CD14-positive monocyte (primary cell): ENCODE measurements around the gene UNC13C. TPM values are rescaled to one million over a fixed set of nuclear protein-coding genes. Genes with fewer than 3 reads are reported as not detected.

ENCODE experiments used
- DNase-seq, 3 donors: peaks; one replicate each; pipeline ENCODE4 v3.0.0-alpha.2; 2011 to 2022
- H2AFZ ChIP-seq: 2 replicates; pipeline ENCODE4 v1.6.0; 2012; ENCODE audit warnings: mild to moderate bottlenecking, low read depth, low read length, inconsistent platforms; ENCODE audit not compliant: insufficient read depth, poor library complexity, severe bottlenecking
- H3K27ac ChIP-seq, 2 donors: 1 replicate in 1 of 2; 2 replicates in 1 of 2; pipeline ENCODE4 v1.5.1; 2012 to 2013; ENCODE audit warnings: low read length in 2 of 2, control low read depth in 1 of 2, inconsistent platforms in 1 of 2, low read depth in 1 of 2, mild to moderate bottlenecking in 1 of 2
- H3K27me3 ChIP-seq, 2 donors: one replicate each; pipeline versions ENCODE4 v1.6.0 to v1.6.1; 2011 to 2013; ENCODE audit warnings: low read length in 2 of 2; ENCODE audit not compliant: control insufficient read depth in 2 of 2, insufficient read depth in 2 of 2
- H3K36me3 ChIP-seq, 2 donors: replicated peaks in 1 of 2; 1 replicate in 1 of 2; 2 replicates in 1 of 2; pipeline versions ENCODE4 v1.5.1 to v1.6.1; 2012 to 2013; ENCODE audit warnings: low read length in 2 of 2, control low read depth in 1 of 2, inconsistent platforms in 1 of 2, mild to moderate bottlenecking in 1 of 2; ENCODE audit not compliant: insufficient read depth in 2 of 2, control insufficient read depth in 1 of 2
- H3K4me1 ChIP-seq, 2 donors: 1 replicate in 1 of 2; 2 replicates in 1 of 2; pipeline versions ENCODE4 v1.5.1 to v1.6.1; 2012 to 2013; ENCODE audit warnings: low read length in 2 of 2, control low read depth in 1 of 2, inconsistent platforms in 1 of 2, mild to moderate bottlenecking in 1 of 2, moderate library complexity in 1 of 2; ENCODE audit not compliant: insufficient read depth in 2 of 2, control insufficient read depth in 1 of 2
- H3K4me2 ChIP-seq: replicated peaks from 2 replicates; pipeline ENCODE3; 2012; ENCODE audit warnings: low read length, moderate library complexity, mild to moderate bottlenecking; ENCODE audit not compliant: poor library complexity, severe bottlenecking; ENCODE audit errors: extremely low read depth
- H3K4me3 ChIP-seq, 3 experiments: fragments of 200-600 bp in 1 of 3; sonication (generic) in 1 of 3; replicated peaks in 1 of 3; 1 replicate in 2 of 3; 2 replicates in 1 of 3; pipeline ENCODE4 v1.5.1; 2011 to 2013; ENCODE audit warnings: low read length in 3 of 3, mild to moderate bottlenecking in 3 of 3, control low read depth in 2 of 3, low read depth in 2 of 3, inconsistent platforms in 1 of 3, moderate library complexity in 1 of 3
- H3K79me2 ChIP-seq: 2 replicates; pipeline ENCODE4 v1.6.0; 2012; ENCODE audit warnings: mild to moderate bottlenecking, control low read depth, inconsistent platforms, low read length, moderate library complexity; ENCODE audit not compliant: insufficient read depth
- H3K9ac ChIP-seq: 2 replicates; pipeline ENCODE4 v1.6.0; 2017; ENCODE audit warnings: low read length, mild to moderate bottlenecking; ENCODE audit not compliant: insufficient read depth, poor library complexity, severe bottlenecking
- H3K9me3 ChIP-seq, 2 donors: replicated peaks in 1 of 2; 1 replicate in 1 of 2; 2 replicates in 1 of 2; pipeline versions ENCODE4 v1.5.1 to v1.6.1; 2012 to 2013; ENCODE audit warnings: low read length in 2 of 2, control low read depth in 1 of 2; ENCODE audit not compliant: control insufficient read depth in 1 of 2, insufficient read depth in 1 of 2
- H4K20me1 ChIP-seq: 2 replicates; pipeline ENCODE4 v1.6.0; 2012; ENCODE audit warnings: mild to moderate bottlenecking, low read length, control low read depth, moderate library complexity; ENCODE audit not compliant: insufficient read depth
- H3K27ac Mint-ChIP-seq, 7 donors: one replicate each; pipeline ENCODE4 v1.8.0; 2020; ENCODE audit warnings: mild to moderate bottlenecking in 7 of 7, mixed read lengths in 7 of 7, moderate library complexity in 6 of 7, inconsistent platforms in 2 of 7
- H3K27me3 Mint-ChIP-seq, 3 donors: one replicate each; pipeline ENCODE4 v1.8.0; 2021 to 2022; ENCODE audit warnings: low read depth in 3 of 3, mild to moderate bottlenecking in 3 of 3, mixed read lengths in 3 of 3, moderate library complexity in 3 of 3, inconsistent platforms in 1 of 3
- H3K36me3 Mint-ChIP-seq, 2 donors: one replicate each; pipeline ENCODE4 v1.8.0; 2020; ENCODE audit warnings: mixed read lengths in 2 of 2, inconsistent platforms in 1 of 2, mild to moderate bottlenecking in 1 of 2
- H3K4me1 Mint-ChIP-seq: one replicate; pipeline ENCODE4 v1.8.0; 2020; ENCODE audit warnings: mild to moderate bottlenecking, mixed read lengths
- H3K4me3 Mint-ChIP-seq, 2 donors: one replicate each; pipeline ENCODE4 v1.8.0; 2020; ENCODE audit warnings: mild to moderate bottlenecking in 2 of 2, mixed read lengths in 2 of 2, moderate library complexity in 1 of 2
- H3K9me3 Mint-ChIP-seq, 7 donors: one replicate each; pipeline ENCODE4 v1.8.0; 2020 to 2022; ENCODE audit warnings: mixed read lengths in 7 of 7, mild to moderate bottlenecking in 6 of 7, moderate library complexity in 6 of 7, inconsistent platforms in 2 of 7
- CTCF ChIP-seq: fragments of 200-600 bp; IDR thresholded peaks from one replicate; pipeline ENCODE4 v1.8.0; 2022; ENCODE audit warnings: antibody characterized with exemption, mild to moderate bottlenecking
- WGBS: methylation state at CpG from one replicate; pipeline ENCODE4 v1.1.5; 2013; ENCODE audit warnings: missing lambda C conversion rate; ENCODE audit not compliant: insufficient coverage; 5-methylcytosine and 5-hydroxymethylcytosine counted together
- intact Hi-C, 2 donors: fragments of 100-400 bp; cut with micrococcal nuclease; formaldehyde crosslinking; loops; one replicate each; pipeline versions ENCODE4 v1.15.0 to v1.15.1; 2023
- polyA plus RNA-seq, 3 donors: library from polyadenylated mRNA; depleted of rRNA in 1 of 3; unstranded in 2 of 3; stranded (reverse) in 1 of 3; fragments of 300-500 nt in 2 of 3; fragments of >200 nt in 1 of 3; fragmentation: Illumina TruSeq in 2 of 3; gene quantifications; 1 replicate in 2 of 3; 2 replicates in 1 of 3; pipeline ENCODE4 v1.2.3, GENCODE V29; 2012 to 2021

Gene UNC13C
- polyA plus RNA-seq, 3 donors, result not detected

DNA sequence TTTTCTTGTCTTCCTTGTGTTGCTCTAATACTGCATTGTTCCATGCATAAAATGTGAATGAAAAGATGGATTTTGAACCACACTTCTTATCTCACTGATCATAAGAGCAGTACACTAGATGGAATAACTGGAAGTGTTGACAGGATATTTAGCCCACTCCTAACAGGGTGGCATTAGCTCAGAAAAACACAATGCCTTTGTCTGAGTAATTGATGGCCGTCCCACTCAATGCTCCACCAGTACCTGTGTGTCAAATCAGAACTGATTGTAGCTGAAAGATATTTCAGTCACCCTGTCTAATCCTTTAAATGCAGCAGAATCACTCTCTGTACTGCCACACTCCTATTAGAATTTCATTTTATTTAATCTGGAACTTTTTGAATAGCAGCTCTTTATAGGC lies 526.5 kb downstream of the UNC13C start:
- Mint-ChIP-seq H3K4me1 (no peaks in the 10 kb centered on the region), H3K36me3 (no peaks in the 10 kb centered on the region), H3K27me3 (peaks cover 0 to 1% (median 0%) of the 10 kb centered on the region in 3 donors), H3K4me3 (no peak overlapping the region), H3K27ac (no peak overlapping the region), H3K9me3 (peaks cover 0 to 3% (median 0%) of the 10 kb centered on the region in 7 donors)
- Histone ChIP-seq H3K79me2 (no peaks in the 10 kb centered on the region), H3K4me2 (no peak overlapping the region), H3K36me3 (no peaks in the 10 kb centered on the region), H4K20me1 (no peaks in the 10 kb centered on the region), H3K27ac (no peak overlapping the region), H3K4me3 (no peak overlapping the region), H3K9ac (no peak overlapping the region), H2AFZ (no peak overlapping the region), H3K27me3 (no peaks in the 10 kb centered on the region), H3K9me3 (no peaks in the 10 kb centered on the region), H3K4me1 (no peaks in the 10 kb centered on the region)
- no peak for TF ChIP-seq CTCF
- DNase-seq, result no peak
- no CpG with 5 or more reads among the region's 1 CpG for WGBS
- intact Hi-C loops, result no loop called here

DNA sequence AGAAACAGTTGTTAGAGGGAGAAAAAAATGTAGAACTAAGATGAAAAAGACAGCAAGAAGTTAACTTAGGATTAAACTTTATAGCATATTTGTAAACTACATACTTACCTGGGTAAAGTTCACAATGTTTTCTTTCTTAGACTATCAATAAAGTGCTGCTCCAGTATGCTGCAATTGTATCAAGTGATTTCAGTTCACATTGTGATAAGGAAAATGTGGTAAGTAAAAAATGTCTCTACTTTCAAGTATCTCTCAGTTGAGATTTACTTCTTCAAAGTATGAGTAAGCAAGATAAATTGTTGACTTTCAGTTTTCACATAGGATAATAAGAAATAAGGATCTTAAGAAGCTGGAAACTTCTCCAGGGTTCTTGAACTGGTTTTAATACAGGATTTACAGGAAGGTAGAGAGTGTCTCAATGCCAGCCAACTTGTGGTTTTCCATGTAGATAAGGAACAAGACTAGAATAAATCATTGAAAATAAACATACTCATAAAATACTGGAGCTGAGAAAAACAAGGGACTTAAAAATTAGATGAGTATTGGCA lies 528.8 kb downstream of the UNC13C start:
- no peak for TF ChIP-seq CTCF
- Mint-ChIP-seq H3K4me3 (no peak overlapping the region), H3K27ac (no peak overlapping the region), H3K9me3 (peaks cover 0 to 2% (median 0%) of the 10 kb centered on the region in 7 donors), H3K27me3 (peaks cover 0 to 1% (median 0%) of the 10 kb centered on the region in 3 donors), H3K4me1 (no peaks in the 10 kb centered on the region), H3K36me3 (no peaks in the 10 kb centered on the region)
- intact Hi-C loops, result no loop called here
- no peaks in the 10 kb centered on the region for H4K20me1 ChIP-seq
- H3K4me2 ChIP-seq, result no peak overlapping the region
- no peak for DNase-seq
- H3K27me3 ChIP-seq, result no peaks in the 10 kb centered on the region
- no peaks in the 10 kb centered on the region for H3K4me1 ChIP-seq
- H3K36me3 ChIP-seq, result no peaks in the 10 kb centered on the region
- H3K79me2 ChIP-seq, result no peaks in the 10 kb centered on the region
- no peak overlapping the region for H3K27ac ChIP-seq
- H3K9me3 ChIP-seq, result no peaks in the 10 kb centered on the region
- no peak overlapping the region for H3K4me3 ChIP-seq
- H2AFZ ChIP-seq, result no peak overlapping the region
- no peak overlapping the region for H3K9ac ChIP-seq
